CD4-positive, alpha-beta T cell treated with Interleukin-4 for 1 hour (primary cell): ENCODE measurements around the gene RELL1.

Experiments used
- DNase-seq, 2 donors: peaks; one replicate each; pipeline ENCODE4 v3.0.0-alpha.2; 2020 to 2022

Gene RELL1

GRCh38 chr4:37664696-37665095 is 21.5 kb downstream of the RELL1 start:
- no peak for DNase-seq

- DNase-seq, result no peak
Observed at GRCh38 chr4:37663552-37663951, 22.6 kb downstream of the RELL1 start.

GRCh38 chr4:37662861-37663390 is 23.2 kb downstream of the RELL1 start:
- no peak for DNase-seq

DNA sequence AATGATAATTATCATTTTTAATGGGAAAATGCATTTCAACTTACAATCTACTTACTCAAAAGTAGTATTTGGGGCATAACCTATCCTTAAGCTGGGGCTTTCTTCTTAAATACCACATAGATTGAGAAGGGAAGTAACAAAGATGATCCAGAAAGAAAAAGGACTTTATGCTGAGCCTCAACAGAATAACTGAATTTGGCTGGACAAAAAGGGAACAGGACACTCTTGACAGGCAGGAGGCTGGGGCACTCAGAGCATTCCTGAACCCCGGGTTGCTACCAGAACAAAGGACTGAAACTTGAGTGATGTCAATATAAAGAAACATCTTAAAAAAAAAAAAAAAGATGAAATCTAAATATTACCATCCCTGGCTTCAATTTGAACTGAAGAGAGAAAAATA is 23.9 kb downstream of the RELL1 start:
- DNase-seq, result no peak

DNA sequence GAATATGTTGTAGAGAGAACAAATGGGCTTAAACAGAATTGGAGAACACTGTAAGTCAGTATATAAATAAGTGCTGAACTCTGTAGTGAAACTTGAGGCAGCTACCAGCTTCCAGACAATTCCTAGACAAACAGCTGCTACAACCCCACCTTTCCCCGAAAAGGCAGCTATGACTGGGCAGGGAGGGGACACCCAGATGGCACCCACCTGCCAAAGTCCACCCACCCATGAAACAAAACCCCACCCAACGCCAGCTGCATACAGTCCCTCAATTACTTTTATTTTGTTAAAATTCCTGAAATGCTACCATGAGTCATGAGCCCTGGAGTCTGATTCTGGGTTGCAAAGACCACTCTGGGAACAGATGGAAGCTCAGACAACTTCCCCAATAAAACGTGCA is 24.4 kb downstream of the RELL1 start:
- no peak for DNase-seq

DNA sequence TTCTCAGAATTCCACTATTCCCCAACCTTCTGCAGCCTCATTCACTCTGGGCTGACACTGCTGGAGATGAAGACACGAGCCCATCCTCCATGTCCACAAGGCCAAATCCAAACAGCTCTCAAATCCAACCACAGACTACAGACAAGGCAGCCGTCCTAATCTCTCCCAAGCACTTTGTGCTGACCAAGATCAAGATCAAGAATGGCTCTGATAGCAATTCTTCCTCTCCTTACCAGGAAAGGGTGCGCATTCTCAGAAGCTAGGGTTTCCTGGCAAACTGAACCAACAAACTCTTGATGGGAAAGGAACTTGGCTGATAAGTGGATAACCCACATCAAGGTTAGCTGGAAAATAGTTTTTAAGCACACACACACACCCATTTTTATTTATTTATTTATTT is 26.5 kb downstream of the RELL1 start:
- DNase-seq, result no peak

DNA sequence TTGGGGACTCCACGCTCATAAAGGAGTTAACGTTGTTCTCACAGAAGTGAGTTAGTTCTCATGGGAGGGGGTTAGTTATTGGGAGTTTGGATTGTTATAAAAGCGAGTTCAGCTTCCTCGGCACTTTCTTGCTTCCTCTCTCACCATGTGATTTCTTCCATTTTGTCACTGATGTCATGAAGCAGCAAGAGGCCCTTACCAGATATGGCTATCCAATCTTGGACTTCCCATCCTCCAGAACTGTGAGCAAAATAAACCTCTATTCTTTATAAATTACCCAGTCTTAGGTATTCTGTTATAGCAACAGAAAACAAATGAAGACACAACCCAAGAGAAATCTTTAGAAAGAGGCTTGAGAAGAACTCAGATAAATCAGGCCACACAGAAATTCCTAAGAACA is 29.5 kb downstream of the RELL1 start:
- no peak for DNase-seq

DNA sequence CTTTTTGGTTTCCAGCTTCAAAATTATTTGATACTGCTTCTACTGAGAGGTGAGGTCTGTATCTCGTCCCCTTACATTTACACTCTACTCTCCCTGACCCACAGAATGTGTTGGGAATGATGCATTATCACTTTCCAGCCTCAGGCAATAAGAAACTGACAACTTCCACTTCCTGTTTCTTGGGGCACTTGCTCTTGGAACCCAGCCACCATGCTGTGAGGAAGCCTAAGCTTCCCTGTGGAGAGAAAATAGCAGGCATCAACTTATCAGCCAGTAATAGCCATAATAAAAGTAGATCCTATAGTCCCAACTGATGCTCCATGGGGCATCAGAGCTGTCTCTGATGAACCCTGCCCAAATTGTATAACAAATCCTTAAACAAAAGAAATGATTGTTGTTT is 32.6 kb downstream of the RELL1 start:
- DNase-seq, result no peak

DNA sequence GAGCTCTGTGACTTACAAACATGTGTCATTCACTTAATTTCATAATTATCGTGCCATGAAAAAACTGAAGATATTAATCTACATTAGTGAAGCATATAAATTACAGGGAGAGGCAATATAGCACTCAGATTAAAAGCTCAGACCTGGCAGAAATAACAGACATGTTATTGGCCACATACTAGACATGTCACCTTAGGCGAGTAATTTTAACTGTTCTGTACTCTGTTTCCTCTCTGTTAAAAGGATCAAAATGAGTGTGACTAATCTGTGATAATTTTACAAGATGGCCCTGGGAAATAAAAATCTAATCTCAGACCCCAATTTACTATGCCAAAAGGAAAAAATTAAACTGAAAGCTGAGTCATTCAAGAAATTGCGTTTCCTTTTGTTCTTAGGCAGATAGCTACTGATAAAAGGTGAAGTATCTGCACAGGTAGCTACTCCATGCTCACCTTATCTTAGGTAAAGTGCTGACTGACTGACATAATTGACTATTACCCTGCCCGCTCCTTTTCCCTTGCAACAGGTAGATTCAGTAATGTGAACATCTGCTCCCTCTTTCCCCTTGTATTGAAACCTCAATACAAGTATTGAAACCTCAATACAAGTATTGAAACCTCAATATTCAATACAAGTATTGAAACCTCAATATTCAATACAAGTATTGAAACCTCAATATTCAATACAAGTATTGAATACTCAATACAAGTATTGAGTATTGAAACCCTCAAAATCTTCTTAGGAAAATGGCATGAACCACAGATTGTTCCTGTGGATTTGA is 33.2 kb downstream of the RELL1 start:
- no peak for DNase-seq

- no peak for DNase-seq
Observed at GRCh38 chr4:37651781-37652377, 34.3 kb downstream of the RELL1 start.

- DNase-seq, result no peak
Observed at GRCh38 chr4:37650481-37650880, 35.7 kb downstream of the RELL1 start.

GRCh38 chr4:37649268-37649667 is 36.9 kb downstream of the RELL1 start:
- no peak for DNase-seq

- peak in 1 of 2 donors; percentile 35 for DNase-seq
Observed at GRCh38 chr4:37648084-37648817, 37.9 kb downstream of the RELL1 start.

DNA sequence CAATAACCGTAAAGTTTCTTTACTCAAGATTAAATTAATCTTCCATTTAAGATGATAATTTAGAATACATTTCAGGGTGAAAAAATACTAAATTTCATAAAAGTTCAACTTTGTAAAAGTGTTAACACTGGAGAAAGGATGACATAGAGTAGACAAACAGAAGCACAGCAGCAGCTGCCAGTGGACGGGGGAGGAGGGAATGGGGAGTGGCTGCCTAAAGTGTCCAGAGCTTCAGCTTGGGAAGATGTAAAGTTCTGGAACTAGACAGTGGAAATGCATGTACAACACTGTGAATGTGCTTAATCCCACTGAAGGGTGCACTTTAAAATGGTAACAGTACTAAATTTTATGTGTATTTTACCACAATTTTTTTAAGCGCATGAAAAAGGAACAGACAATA is 39.9 kb downstream of the RELL1 start:
- DNase-seq, result no peak

- no peak for DNase-seq
Observed at GRCh38 chr4:37645736-37646135, 40.4 kb downstream of the RELL1 start.

DNA sequence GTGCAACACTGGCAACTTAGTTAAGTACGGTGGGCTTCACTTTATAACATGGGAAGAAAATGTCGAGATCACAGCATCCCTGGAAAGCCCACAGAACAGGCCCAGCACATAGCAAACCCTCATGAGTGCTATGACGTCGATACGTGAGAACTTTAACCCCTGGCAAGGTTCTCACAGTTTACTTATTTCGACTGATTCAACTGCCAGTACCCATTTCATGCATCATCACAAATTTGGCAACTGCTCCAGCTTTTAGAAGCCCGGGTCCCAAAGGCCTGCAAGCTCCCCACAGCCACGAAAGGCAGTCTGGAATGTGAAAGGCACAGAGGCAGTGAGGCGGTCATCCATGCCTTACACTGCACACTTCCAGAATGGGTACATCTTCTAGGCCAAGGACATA is 41.2 kb downstream of the RELL1 start:
- no peak for DNase-seq

DNA sequence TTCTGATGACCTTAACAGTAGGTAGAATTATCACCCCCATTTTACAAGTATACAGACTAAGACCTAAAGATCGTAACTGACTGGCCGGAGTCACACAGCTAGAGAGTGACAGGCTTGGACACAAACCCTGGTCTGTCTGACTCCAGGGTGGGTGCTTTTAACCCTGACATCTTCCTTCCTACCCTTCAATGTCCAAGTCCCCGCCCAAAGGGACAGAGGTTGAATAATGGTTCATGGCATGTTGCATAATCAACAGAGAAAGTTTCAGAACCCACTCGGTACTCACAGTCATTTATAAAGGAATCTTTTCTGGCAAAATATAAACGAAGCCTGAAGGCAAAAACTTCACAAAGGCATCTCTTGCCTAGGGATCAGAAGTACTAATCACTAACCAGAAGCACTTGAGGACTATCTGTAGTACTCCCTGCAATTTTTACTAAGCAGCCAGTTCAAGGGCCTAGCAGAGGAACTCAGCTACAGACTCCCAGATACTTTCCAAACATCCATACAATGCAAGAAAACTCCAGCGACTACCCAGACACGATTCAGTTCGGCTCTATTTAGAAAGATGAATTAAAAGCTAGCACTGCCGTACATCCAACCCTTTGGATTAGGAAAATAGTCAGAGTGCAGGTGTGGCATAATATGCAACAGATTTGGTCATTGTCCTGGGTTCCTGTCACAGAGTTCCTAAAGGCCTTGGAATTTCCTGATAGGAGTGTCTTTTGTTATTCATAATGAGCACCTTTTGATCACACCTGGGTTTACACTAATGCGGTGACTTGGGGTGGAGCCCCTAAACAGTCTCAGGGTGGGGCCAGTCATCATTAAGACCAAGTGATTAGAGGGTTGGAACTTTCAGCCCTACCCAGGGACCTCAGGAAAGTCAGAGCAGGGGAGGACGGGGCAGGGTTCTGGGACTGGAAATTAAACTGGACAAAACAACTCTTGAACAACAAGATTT is 44.0 kb downstream of the RELL1 start:
- DNase-seq, result no peak

DNA sequence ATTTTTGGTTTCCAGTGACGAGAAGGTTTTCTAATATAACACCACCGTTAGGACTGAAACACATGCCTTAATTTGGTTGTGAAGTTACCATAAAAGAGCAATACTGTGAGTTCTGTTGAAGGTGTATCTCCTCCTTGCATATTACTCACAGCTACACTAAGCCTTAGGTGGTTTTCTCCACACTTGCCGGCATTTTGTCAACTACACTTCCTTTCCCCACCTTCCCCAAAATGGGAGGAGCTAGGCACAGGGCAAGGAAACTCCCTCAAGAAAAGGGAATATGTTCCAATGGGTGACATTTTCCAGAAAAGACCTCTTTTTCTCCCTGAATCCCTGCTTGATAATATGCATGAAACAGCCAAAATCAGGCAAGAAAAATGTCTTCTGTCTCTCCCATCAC is 44.8 kb downstream of the RELL1 start:
- no peak for DNase-seq

- no peak for DNase-seq
Observed at GRCh38 chr4:37639551-37640285, 46.5 kb downstream of the RELL1 start.

DNA sequence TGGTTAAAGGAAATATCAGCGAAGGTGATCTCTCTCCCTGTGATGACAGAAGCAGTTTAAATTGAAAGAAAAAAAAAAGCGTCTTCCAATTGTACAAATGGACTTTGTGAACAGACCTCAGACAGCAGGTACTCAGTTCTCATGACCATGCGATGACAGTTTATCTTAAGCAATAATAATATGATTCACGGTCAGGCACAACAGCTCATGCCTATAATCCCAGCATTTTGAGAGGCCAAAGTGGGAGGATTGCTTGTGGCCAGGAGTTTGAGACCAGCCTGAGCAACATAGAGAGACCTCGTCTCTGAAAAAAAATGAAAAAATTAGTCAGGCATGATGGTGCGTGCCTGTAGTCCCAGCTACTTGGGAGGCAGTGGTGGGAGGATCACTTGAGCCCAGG is 51.0 kb downstream of the RELL1 start:
- no peak for DNase-seq

GRCh38 chr4:37634180-37634579 is 52.0 kb downstream of the RELL1 start:
- DNase-seq, result no peak

DNA sequence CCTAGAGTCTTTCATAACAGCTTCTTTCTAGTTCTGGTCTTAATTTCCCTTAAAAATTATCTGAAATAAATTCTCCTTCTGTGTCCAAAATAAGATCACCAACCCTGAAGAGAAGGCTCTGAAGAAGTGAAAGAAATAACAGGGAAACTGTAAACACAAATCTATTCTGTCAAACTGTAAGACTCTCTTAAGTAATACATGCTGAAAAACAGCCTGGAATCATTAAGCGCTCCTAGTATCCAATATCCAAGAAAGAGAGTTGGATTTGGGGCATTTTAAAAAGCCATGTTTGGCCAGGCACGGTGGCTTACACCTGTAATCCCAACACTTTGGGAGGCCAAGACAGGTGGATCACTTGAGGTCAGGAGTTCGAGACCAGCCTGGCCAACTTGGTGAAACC is 53.3 kb downstream of the RELL1 start:
- no peak for DNase-seq
